MCF 10A (cell line): ENCODE measurements around the gene RAMP1. TPM values are rescaled to one million over a fixed set of nuclear protein-coding genes. Genes with fewer than 3 reads are reported as not detected.

Source experiments
- BruUV-seq: library from RNA; stranded (reverse); fragments of 400-500 nt; replicated peaks from 2 replicates; lab custom pipeline; 2021; lab: Mats Ljungman, UMichigan
- CTCF ChIA-PET: fragments of 300-600 bp; sonication (Branson Sonifier 250); formaldehyde crosslinking; extraction: SDS; loops from one replicate; lab custom pipeline; 2021; ENCODE audit warnings: antibody characterized with exemption, inconsistent platforms; lab: Yijun Ruan, JAX
- POLR2A ChIA-PET: fragments of 300-600, 350-650 bp; sonication (Branson Sonifier 250); formaldehyde crosslinking; extraction: SDS; loops from one replicate; lab custom pipeline; 2020; ENCODE audit warnings: antibody characterized with exemption, inconsistent platforms; lab: Yijun Ruan, JAX
- DNase-seq: peaks from one replicate; pipeline ENCODE4 v3.0.0-alpha.2; 2018; ENCODE audit not compliant: unreplicated experiment
- H3K27ac Mint-ChIP-seq: one replicate; pipeline ENCODE4 v1.8.0; 2022; ENCODE audit warnings: mild to moderate bottlenecking, low read depth, mixed read lengths; ENCODE audit not compliant: unreplicated experiment
- H3K27me3 Mint-ChIP-seq: one replicate; pipeline ENCODE4 v1.8.0; 2022; ENCODE audit warnings: mixed read lengths; ENCODE audit not compliant: insufficient read depth, unreplicated experiment
- H3K36me3 Mint-ChIP-seq: one replicate; pipeline ENCODE4 v1.8.0; 2022; ENCODE audit warnings: mild to moderate bottlenecking, moderate library complexity, mixed read lengths; ENCODE audit not compliant: insufficient read depth, unreplicated experiment
- H3K4me1 Mint-ChIP-seq: one replicate; pipeline ENCODE4 v1.8.0; 2022; ENCODE audit warnings: mixed read lengths; ENCODE audit not compliant: insufficient read depth, unreplicated experiment
- H3K4me3 Mint-ChIP-seq: one replicate; pipeline ENCODE4 v1.8.0; 2022; ENCODE audit warnings: mild to moderate bottlenecking, moderate library complexity, mixed read lengths; ENCODE audit not compliant: unreplicated experiment
- H3K9me3 Mint-ChIP-seq: one replicate; pipeline ENCODE4 v1.8.0; 2022; ENCODE audit warnings: mixed read lengths; ENCODE audit not compliant: unreplicated experiment
- CTCF ChIP-seq: fragments of 200-600 bp; IDR thresholded peaks from one replicate; pipeline ENCODE4 v1.8.0; 2022; ENCODE audit warnings: antibody characterized with exemption, mild to moderate bottlenecking; ENCODE audit not compliant: unreplicated experiment
- intact Hi-C: fragments of 100-400 bp; cut with micrococcal nuclease; formaldehyde crosslinking; loops from 2 replicates; pipeline ENCODE4 v1.14.1; 2022
- total RNA-seq: library from RNA; stranded (reverse); gene quantifications from 2 replicates; pipeline ENCODE4 v1.2.3, GENCODE V29; 2022

RAMP1 gene
- total RNA-seq, 1 experiment from 2014 or later: 11.2 TPM

GRCh38 chr2:237915576-237915975, 56.2 kb downstream of the RAMP1 start:
- POLR2A ChIA-PET: no interaction called here
- Mint-ChIP-seq H3K36me3 (peaks cover 5% of the 10 kb centered on the region), H3K4me3 (no peak overlapping the region), H3K4me1 (no peaks in the 10 kb centered on the region), H3K27ac (no peak overlapping the region), H3K27me3 (no peaks in the 10 kb centered on the region), H3K9me3 (no peaks in the 10 kb centered on the region)
- no peak for DNase-seq
- intact Hi-C loops: no loop called here
- no peak for TF ChIP-seq CTCF
- CTCF ChIA-PET: interaction anchor here (0.9 kb wide), 1 partner anchor 152 kb away, joined by 3 read pairs; no protein-coding TSS in a partner anchor
- BruUV-seq: no TSS peak

- CTCF ChIA-PET: interaction anchor here (0.9 kb wide), 1 partner anchor 151 kb away, joined by 3 read pairs; no protein-coding TSS in a partner anchor
- no peak for TF ChIP-seq CTCF
- intact Hi-C loops: no loop called here
Observed at GRCh38 chr2:237916296-237916695, 56.9 kb downstream of the RAMP1 start.

GRCh38 chr2:237917696-237918374, 58.4 kb downstream of the RAMP1 start:
- ChIA-PET POLR2A (interaction anchor here (1.2 kb wide), 1 partner anchor 22 kb away, joined by 3 read pairs; no protein-coding TSS in a partner anchor), CTCF (interaction anchor here (0.7 kb wide), 1 partner anchor 9 kb away, joined by 3 read pairs; no protein-coding TSS in a partner anchor)
- Mint-ChIP-seq H3K9me3 (no peaks in the 10 kb centered on the region), H3K27me3 (no peaks in the 10 kb centered on the region), H3K4me1 (no peaks in the 10 kb centered on the region), H3K36me3 (peaks cover 5% of the 10 kb centered on the region), H3K27ac (no peak overlapping the region), H3K4me3 (no peak overlapping the region)
- DNase-seq: no peak
- intact Hi-C loops: no loop called here
- TF ChIP-seq CTCF: no peak
- no TSS peak for BruUV-seq

More at GRCh38 chr2:237916296-237916695, 56.9 kb downstream of the RAMP1 start:
- Mint-ChIP-seq H3K9me3 (no peaks in the 10 kb centered on the region), H3K4me1 (no peaks in the 10 kb centered on the region), H3K4me3 (no peak overlapping the region), H3K27ac (no peak overlapping the region), H3K27me3 (no peaks in the 10 kb centered on the region), H3K36me3 (peaks cover 5% of the 10 kb centered on the region)
- DNase-seq: no peak
- no TSS peak for BruUV-seq
- POLR2A ChIA-PET: no interaction called here

- H3K27me3 Mint-ChIP-seq: no peaks in the 10 kb centered on the region
- TF ChIP-seq CTCF: no peak
- no peak overlapping the region for H3K27ac Mint-ChIP-seq
- no TSS peak for BruUV-seq
- intact Hi-C loops: no loop called here
- ChIA-PET POLR2A (interaction anchor here (0.5 kb wide), 1 partner anchor 990 kb away, joined by 3 read pairs; no protein-coding TSS in a partner anchor), CTCF (interaction anchor here (0.6 to 0.8 kb wide), 2 partner anchors 80 to 229 kb away, joined by 3 to 5 read pairs; no protein-coding TSS in a partner anchor)
- H3K4me1 Mint-ChIP-seq: peaks cover 6% of the 10 kb centered on the region
- no peak for DNase-seq
- no peak overlapping the region for H3K4me3 Mint-ChIP-seq
- peaks cover 7% of the 10 kb centered on the region for H3K9me3 Mint-ChIP-seq
- peaks cover 5% of the 10 kb centered on the region for H3K36me3 Mint-ChIP-seq
Observed at GRCh38 chr2:237919593-237919992, 60.2 kb downstream of the RAMP1 start.
